Sciatic nerve (tissue), 2 donors: ENCODE results near the gene ATP9B. TPM values are rescaled to one million over a fixed set of nuclear protein-coding genes. Genes with fewer than 3 reads are reported as not detected.

Experiments used
- ATAC-seq: fragments of 200-7000 bp; cut with Tn5 transposase; one replicate; pipeline ENCODE4 v1.9.1; 2020; ENCODE audit warnings: mild to moderate bottlenecking, moderate library complexity
- DNase-seq: peaks from one replicate; pipeline ENCODE4 v3.0.0-alpha.2; 2020; ENCODE audit warnings: low spot score
- intact Hi-C: fragments of 100-400 bp; cut with DNase I; formaldehyde crosslinking; loops from one replicate; pipeline ENCODE4 v1.14.2; 2022
- total RNA-seq: library from RNA; stranded (reverse); fragmentation: NEBNext Ultra II Directional; extraction: Animal tissue kit (Norgen Biotek cat#: 25700); gene quantifications from one replicate; pipeline ENCODE4 v1.2.1, GENCODE V29; 2021
- donor health status: DM: no; HTN: no; CAD: no.
- donor health status: DM: no; HTN: no; CAD: no.

The ATP9B gene
- total RNA-seq, 1 donor from 2014 or later: 67.4 TPM

DNA sequence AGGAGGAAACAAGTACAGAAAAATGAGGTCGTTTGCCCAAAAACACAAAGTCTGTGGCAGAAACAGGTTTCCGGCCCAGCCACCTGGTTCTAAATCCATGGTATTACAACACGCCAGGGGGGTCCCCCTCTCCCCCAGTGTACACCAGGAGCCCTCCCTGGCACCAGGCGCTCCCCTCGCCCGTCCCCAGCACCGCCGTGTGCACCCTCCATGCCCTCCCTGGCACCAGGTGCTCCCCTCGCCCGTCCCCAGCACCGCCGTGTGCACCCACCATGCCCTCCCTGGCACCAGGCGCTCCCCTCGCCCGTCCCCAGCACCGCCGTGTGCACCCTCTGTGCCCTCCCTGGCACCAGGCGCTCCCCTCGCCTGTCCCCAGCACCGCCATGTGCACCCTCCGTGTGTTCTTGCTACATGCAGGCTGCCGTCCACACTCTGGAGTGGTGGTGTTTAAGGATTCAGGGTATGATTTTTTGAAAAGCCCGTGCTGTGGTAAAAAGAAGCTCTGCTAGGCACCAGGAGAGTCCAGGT lies 266.7 kb downstream of the ATP9B start:
- ATAC-seq: peak; percentile 17

GRCh38 chr18:79336556-79337142 lies 267.5 kb downstream of the ATP9B start:
- DNase-seq (no peak), ATAC-seq (no peak)
- intact Hi-C loops: no loop called here

More for the DNA sequence above, 266.7 kb downstream of the ATP9B start:
- intact Hi-C loops: no loop called here
- no peak for DNase-seq

DNA sequence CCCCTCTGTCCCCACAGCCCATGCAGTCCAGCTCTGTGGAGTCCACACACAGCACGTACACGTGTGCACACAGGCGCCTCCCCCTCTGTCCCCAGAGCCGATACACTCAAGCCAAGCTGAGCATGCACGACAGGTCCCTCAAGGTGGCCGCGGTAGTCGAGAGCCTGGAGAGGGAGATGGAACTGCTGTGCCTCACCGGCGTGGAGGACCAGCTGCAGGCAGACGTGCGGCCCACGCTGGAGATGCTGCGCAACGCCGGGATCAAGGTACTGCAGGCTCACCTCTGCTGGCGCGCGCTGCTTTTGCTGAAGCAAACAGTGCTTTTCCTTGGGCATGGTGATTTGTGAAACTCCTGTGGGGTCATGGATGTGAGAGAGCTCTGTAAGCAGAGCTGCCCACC lies 268.0 kb downstream of the ATP9B start:
- no peak for DNase-seq
- intact Hi-C loops: no loop called here
- no peak for ATAC-seq

DNA sequence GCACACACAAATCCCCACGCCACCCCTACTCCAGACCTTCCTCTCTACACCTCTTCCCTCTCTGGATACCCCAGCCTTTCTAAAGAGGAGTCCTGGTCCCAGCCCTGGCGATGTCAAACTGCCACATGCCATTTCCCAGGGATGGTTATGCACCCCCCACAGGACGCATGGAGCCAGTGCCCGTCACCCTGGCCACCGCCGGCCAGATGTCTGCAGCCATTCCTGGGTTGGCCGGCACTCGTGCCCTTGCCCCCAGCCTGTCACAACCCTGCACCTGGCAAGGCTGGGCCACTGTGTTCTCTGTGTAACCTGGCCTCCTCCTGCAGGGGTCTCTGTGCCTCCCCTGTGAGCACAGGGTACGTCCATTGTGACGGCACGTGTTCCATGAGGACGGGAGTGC lies 268.4 kb downstream of the ATP9B start:
- DNase-seq (no peak), ATAC-seq (no peak)
- intact Hi-C loops: no loop called here

- no peak for ATAC-seq
- intact Hi-C loops: no loop called here
- DNase-seq: no peak
These were observed 270.1 kb downstream of the ATP9B start for GRCh38 chr18:79339094-79339908.

- intact Hi-C loops: no loop called here
- ATAC-seq: no peak
- no peak for DNase-seq
These were observed 274.5 kb downstream of the ATP9B start for GRCh38 chr18:79343567-79344207.

GRCh38 chr18:79344208-79344581 lies 275.0 kb downstream of the ATP9B start:
- no peak for DNase-seq
- intact Hi-C loops: no loop called here
- no peak for ATAC-seq

GRCh38 chr18:79345366-79345765 lies 276.2 kb downstream of the ATP9B start:
- intact Hi-C loops: no loop called here
- DNase-seq: no peak
- no peak for ATAC-seq

DNA sequence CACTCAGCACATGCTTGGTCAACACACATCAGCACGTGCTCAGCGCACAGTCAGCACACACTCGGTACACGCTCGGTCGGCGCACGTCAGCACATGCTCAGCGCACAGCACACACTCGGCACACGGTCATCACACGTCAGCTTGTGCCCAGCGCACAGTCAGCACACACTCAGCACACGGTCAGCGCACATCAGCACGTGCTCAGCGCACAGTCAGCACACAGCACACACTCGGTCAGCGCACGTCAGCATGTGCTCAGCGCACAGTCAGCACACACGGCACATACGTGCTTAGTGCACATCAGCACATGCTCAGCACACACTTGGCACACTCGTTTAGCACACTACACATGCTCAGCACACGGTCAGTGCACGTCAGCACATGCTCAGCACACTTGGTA lies 276.8 kb downstream of the ATP9B start:
- DNase-seq (no peak), ATAC-seq (no peak)
- intact Hi-C loops: no loop called here

DNA sequence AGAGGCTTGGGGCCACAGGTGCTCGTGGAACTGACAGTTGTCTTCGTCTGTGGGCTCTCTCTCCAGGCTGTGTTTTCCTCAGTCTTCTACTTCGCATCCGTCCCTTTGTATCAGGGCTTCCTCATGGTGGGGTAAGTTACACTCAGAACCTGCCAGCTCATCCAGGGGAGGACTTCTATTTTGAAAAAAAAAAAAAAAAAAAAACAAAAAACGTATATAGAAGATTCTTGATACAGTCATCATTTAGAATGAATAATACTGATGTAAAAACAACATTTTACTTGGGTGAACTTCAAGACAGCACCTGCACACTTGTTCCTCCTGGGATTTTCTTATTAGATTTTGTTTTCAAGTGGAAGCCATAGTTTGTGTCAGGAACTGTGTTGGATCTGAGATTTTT lies 278.9 kb downstream of the ATP9B start:
- ATAC-seq: no peak
- intact Hi-C loops: no loop called here

DNA sequence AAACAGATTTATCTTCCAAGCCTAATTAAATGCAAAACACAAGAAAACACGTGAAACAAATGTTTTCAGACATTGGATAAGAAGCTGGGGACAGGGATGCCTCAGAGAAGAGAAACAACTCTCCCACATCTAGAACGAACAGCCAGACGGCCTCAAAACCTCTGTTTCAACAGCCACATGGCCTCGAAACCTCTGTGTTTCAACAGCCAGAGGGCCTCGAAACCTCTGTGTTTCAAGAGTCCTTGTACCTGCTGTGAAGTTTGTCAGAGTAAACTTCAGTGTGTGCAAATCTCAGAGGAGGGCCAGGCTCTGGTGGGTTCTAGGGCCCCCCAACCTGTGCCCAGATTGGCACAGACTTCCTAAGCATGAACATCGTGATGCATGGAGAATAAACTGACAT lies 283.2 kb downstream of the ATP9B start:
- intact Hi-C loops: no loop called here

More for the DNA sequence above, 278.9 kb downstream of the ATP9B start:
- no peak for DNase-seq

DNA sequence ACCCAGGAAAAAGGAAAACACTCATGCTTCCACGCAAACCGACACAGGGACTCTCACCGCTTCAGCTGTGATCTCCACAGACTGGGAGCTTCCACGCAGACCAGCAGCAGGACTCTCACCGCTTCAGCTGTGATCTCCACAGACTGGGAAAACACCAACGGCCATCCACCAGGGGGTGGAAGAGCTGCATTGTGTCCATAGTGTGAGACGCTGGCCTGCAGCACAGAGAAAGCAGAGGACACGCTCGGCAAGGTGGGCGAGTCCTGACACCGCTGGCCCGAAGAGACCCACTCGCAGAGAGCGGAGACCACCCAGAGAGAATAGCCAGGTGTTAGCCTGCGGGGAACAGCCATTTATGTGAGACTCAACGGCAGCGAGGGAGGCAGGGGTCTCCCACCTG lies 284.1 kb downstream of the ATP9B start:
- DNase-seq (no peak), ATAC-seq (peak; percentile 77)
- intact Hi-C loops: no loop called here

More for the DNA sequence above, 283.2 kb downstream of the ATP9B start:
- DNase-seq (no peak), ATAC-seq (no peak)

DNA sequence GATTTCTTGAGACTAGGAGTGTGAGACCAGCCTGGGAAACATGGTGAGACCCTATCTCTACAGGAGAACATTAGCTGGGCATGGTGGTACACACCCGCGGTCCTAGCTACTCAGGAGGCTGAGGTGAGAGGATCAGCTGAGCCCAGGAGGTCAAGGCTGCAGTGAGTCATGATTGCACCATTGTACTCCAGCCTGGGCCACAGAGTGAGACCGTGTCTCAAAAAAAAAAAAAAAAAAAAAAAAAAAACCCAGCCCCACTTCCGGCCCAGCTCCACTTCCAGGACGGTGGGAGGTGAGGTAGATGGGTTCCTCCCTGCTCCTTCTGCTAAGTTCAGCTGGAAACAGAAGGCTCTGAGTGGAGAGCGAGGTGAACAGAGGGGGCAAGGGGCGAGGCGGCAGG lies 285.2 kb downstream of the ATP9B start:
- ATAC-seq (no peak), DNase-seq (no peak)
- intact Hi-C loops: no loop called here

- ATAC-seq (no peak), DNase-seq (no peak)
- intact Hi-C loops: no loop called here
These were observed 286.5 kb downstream of the ATP9B start for GRCh38 chr18:79355433-79356335.

GRCh38 chr18:79356435-79356834 lies 287.2 kb downstream of the ATP9B start:
- intact Hi-C loops: no loop called here
- DNase-seq: no peak
- no peak for ATAC-seq

DNA sequence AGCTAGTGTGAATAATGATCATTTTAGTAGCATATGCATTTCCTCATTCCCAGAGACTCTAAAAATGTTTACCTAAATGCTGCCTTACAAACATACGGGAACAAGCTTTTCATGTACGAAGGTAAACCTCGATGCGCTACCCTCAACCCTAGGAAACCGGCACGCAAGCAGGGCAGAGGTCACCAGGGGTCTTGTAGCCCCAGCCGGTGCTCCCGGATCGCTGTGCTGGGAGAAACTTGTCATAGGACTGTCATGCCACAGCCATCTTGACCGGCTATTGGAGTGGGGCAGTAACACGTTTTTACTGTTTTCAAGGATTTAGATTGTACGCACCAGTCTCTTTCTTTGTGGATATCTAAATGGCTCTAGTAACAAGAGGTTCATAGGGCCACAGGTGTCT lies 291.7 kb downstream of the ATP9B start:
- ATAC-seq (no peak), DNase-seq (no peak)
- intact Hi-C loops: no loop called here

GRCh38 chr18:79361766-79362522 lies 292.8 kb downstream of the ATP9B start:
- DNase-seq (no peak), ATAC-seq (no peak)
- intact Hi-C loops: no loop called here

- intact Hi-C loops: no loop called here
- ATAC-seq: peak; percentile 2
These were observed 296.5 kb downstream of the ATP9B start for GRCh38 chr18:79365701-79366100.

More at GRCh38 chr18:79365701-79366100, 296.5 kb downstream of the ATP9B start:
- DNase-seq: no peak
